ENCODE data around the gene DDRGK1. TPM values are rescaled to one million over a fixed set of nuclear protein-coding genes. Genes with fewer than 3 reads are reported as not detected.
"Not testable (repeated sequence)": the region's sequence is repeated elsewhere in the genome, so short reads cannot be mapped to it uniquely, and the experiment has no call there.

DDRGK1 gene
- total and polyA plus RNA-seq, 7 donors, result 36.6 to 82.2 (median 49.7) TPM

GRCh38 chr20:3157817-3158216 is 46.7 kb downstream of the DDRGK1 start:
- ATAC-seq, result no peak
- Histone ChIP-seq H3K4me1 (peaks cover 54% of the 10 kb centered on the region), H3K27ac (peak overlapping the region; percentile 98), H3K9me3 (no peaks in the 10 kb centered on the region), H3K4me3 (peak overlapping the region; percentile 100), H3K27me3 (ENCODE audit: insufficient read depth in 3 of 3, low read length in 2 of 3) (no peaks in the 10 kb centered on the region), H3K36me3 (ENCODE audit: insufficient read depth in 1 of 2, low read depth in 1 of 2) (peaks cover 3 to 20% of the 10 kb centered on the region in 2 donors)
- WGBS, 3 donors, result 71 to 74% (median 73%) methylated on average over 11 of the region's 11 CpGs
- no peak for TF ChIP-seq CTCF (IDR thresholded peaks at IDR 0.05)
- no peak for DNase-seq
- intact Hi-C loops (cut with DNase I), result loop anchor here in 1 of 2 donors (5.0 kb wide), 1 partner anchor 36 kb away; no protein-coding TSS in a partner anchor

GRCh38 chr20:3156811-3157619 is 47.5 kb downstream of the DDRGK1 start:
- H3K9me3 ChIP-seq, result no peaks in the 10 kb centered on the region
- peak overlapping the region; percentile 98 for H3K27ac ChIP-seq
- intact Hi-C loops (cut with DNase I), result loop anchor here in 1 of 2 donors (5.0 kb wide), 1 partner anchor 35 kb away; no protein-coding TSS in a partner anchor
- DNase-seq (no peak), ATAC-seq (no peak)
- 54 to 63% (median 59%) methylated on average over 8 of the region's 8 CpGs for WGBS, 3 donors
- TF ChIP-seq CTCF (IDR thresholded peaks at IDR 0.05), result no peak
- peak overlapping the region; percentile 100 for H3K4me3 ChIP-seq
- H3K27me3 ChIP-seq (ENCODE audit: insufficient read depth in 3 of 3, low read length in 2 of 3), result no peaks in the 10 kb centered on the region
- peaks cover 62% of the 10 kb centered on the region for H3K4me1 ChIP-seq
- H3K36me3 ChIP-seq (ENCODE audit: insufficient read depth in 1 of 2, low read depth in 1 of 2), result peaks cover 3 to 24% of the 10 kb centered on the region in 2 donors

- intact Hi-C loops (cut with DNase I); H3K27me3 ChIP-seq (ENCODE audit: insufficient read depth in 3 of 3, low read length in 2 of 3); H3K9me3 ChIP-seq: not testable (repeated sequence)
- Histone ChIP-seq H3K4me3 (peak overlapping the region; percentile 6), H3K4me1 (peaks cover 53% of the 10 kb centered on the region), H3K36me3 (ENCODE audit: insufficient read depth in 1 of 2, low read depth in 1 of 2) (peaks cover 9 to 49% of the 10 kb centered on the region in 2 donors), H3K27ac (peak overlapping the region; percentile 73)
- WGBS, 3 donors, result 58 to 74% (median 58%) methylated on average over 10 of the region's 10 CpGs
- DNase-seq (peak in 1 of 2 donors; percentile 70), ATAC-seq (peak; percentile 85 to 93 (median 90))
These were observed 52.3 kb downstream of the DDRGK1 start for GRCh38 chr20:3152057-3152644.

- intact Hi-C loops (cut with DNase I), result no loop called here
- no peak for ATAC-seq
These were observed 53.6 kb downstream of the DDRGK1 start for GRCh38 chr20:3150908-3151307.

More at GRCh38 chr20:3150908-3151307, 53.6 kb downstream of the DDRGK1 start:
- H3K4me1 ChIP-seq, result peaks cover 53% of the 10 kb centered on the region
- H3K36me3 ChIP-seq (ENCODE audit: insufficient read depth in 1 of 2, low read depth in 1 of 2), result peaks cover 9 to 50% of the 10 kb centered on the region in 2 donors
- H3K9me3 ChIP-seq, result no peaks in the 10 kb centered on the region
- H3K27me3 ChIP-seq (ENCODE audit: insufficient read depth in 3 of 3, low read length in 2 of 3), result no peaks in the 10 kb centered on the region
- no peak for DNase-seq
- H3K27ac ChIP-seq, result peak overlapping the region; percentile 73
- TF ChIP-seq CTCF (IDR thresholded peaks at IDR 0.05), result no peak
- no peak overlapping the region for H3K4me3 ChIP-seq
